HEK293 (cell line): ENCODE results near the gene DAZAP1.
A peak's percentile ranks its signal among the peaks of the same experiment; 100 is the strongest.

Experiments
- CTCF ChIA-PET: fragments of 350-600 bp; formaldehyde crosslinking; extraction: SDS; loops from one replicate; lab custom pipeline; 2021; ENCODE audit warnings: antibody characterized with exemption; lab: Yijun Ruan, JAX
- POLR2A ChIA-PET: fragments of 300-600 bp; formaldehyde crosslinking; extraction: SDS; loops from one replicate; lab custom pipeline; 2020; ENCODE audit warnings: antibody characterized with exemption, inconsistent platforms; lab: Yijun Ruan, JAX
- H3K27ac ChIP-seq: fragments of 200-500 bp; sonication (Bioruptor generic); 2 replicates; pipeline ENCODE4 v1.5.1; 2014; ENCODE audit warnings: low read depth, low read length, control low read depth, inconsistent platforms; ENCODE audit errors: extremely low read depth
- H3K36me3 ChIP-seq, 2 experiments: fragments of 200-500 bp in 1 of 2; sonication (Bioruptor generic) in 1 of 2; 1 replicate in 1 of 2; 2 replicates in 1 of 2; pipeline ENCODE4 v1.5.1; 2014 to 2017; ENCODE audit warnings: inconsistent platforms in 2 of 2, low read length in 2 of 2; ENCODE audit not compliant: control insufficient read depth in 2 of 2, insufficient read depth in 1 of 2
- H3K4me1 ChIP-seq: fragments of 200-500 bp; sonication (Bioruptor generic); 2 replicates; pipeline ENCODE4 v1.5.1; 2014; ENCODE audit warnings: mild to moderate bottlenecking, low read length, inconsistent platforms; ENCODE audit not compliant: control insufficient read depth, insufficient read depth
- H3K4me3 ChIP-seq: 2 replicates; pipeline ENCODE4 v1.5.1; 2011; ENCODE audit warnings: low read depth, mild to moderate bottlenecking, control low read depth, low read length, moderate library complexity
- H3K9me3 ChIP-seq: fragments of 200-500 bp; sonication (Bioruptor generic); 2 replicates; pipeline ENCODE4 v1.5.1; 2014; ENCODE audit warnings: low read depth, low read length, inconsistent platforms; ENCODE audit not compliant: control insufficient read depth, insufficient read depth
- HIC1 ChIP-seq: fragments of 450-650 bp; formaldehyde crosslinking; IDR thresholded peaks from 2 replicates; pipeline ENCODE4 v1.5.1; 2016; ENCODE audit warnings: missing biosample characterization, missing genetic modification characterization
- HOXC10 ChIP-seq: sonication (generic); formaldehyde crosslinking; IDR thresholded peaks from 2 replicates; pipeline ENCODE4 v1.8.1; 2023; ENCODE audit warnings: mild to moderate bottlenecking, missing genetic modification reagents
- INSM2 ChIP-seq: fragments of 450-650 bp; formaldehyde crosslinking; IDR thresholded peaks from 2 replicates; pipeline ENCODE4 v1.5.1; 2016; ENCODE audit warnings: missing biosample characterization, missing genetic modification characterization
- MEIS1 ChIP-seq: sonication (generic); formaldehyde crosslinking; IDR thresholded peaks from 2 replicates; pipeline ENCODE4 v1.8.1; 2022; ENCODE audit warnings: missing genetic modification reagents, mild to moderate bottlenecking, borderline replicate concordance
- ZBTB21 ChIP-seq: fragments of 450-650 bp; formaldehyde crosslinking; IDR thresholded peaks from 2 replicates; pipeline ENCODE4 v1.5.1; 2017; ENCODE audit warnings: missing biosample characterization, missing genetic modification characterization
- ZBTB6 ChIP-seq: fragments of 450-650 bp; formaldehyde crosslinking; IDR thresholded peaks from 2 replicates; pipeline ENCODE4 v1.5.1; 2017; ENCODE audit warnings: missing biosample characterization, missing genetic modification characterization
- ZNF174 ChIP-seq: fragments of 450-650 bp; formaldehyde crosslinking; IDR thresholded peaks from 2 replicates; pipeline ENCODE4 v1.5.0; 2017; ENCODE audit warnings: missing biosample characterization, mild to moderate bottlenecking, missing genetic modification characterization
- ZNF175 ChIP-seq: fragments of 450-650 bp; formaldehyde crosslinking; IDR thresholded peaks from 2 replicates; pipeline ENCODE4 v1.5.1; 2016; ENCODE audit warnings: missing biosample characterization, missing genetic modification characterization
- ZNF214 ChIP-seq: fragments of 450-650 bp; formaldehyde crosslinking; IDR thresholded peaks from 2 replicates; pipeline ENCODE4 v1.5.1; 2017; ENCODE audit warnings: missing biosample characterization, mild to moderate bottlenecking, missing genetic modification characterization, borderline replicate concordance
- ZNF426 ChIP-seq: fragments of 450-650 bp; formaldehyde crosslinking; IDR thresholded peaks from 2 replicates; pipeline ENCODE4 v1.5.1; 2017; ENCODE audit warnings: missing biosample characterization, missing genetic modification characterization, mild to moderate bottlenecking, inconsistent platforms, moderate library complexity
- ZNF529 ChIP-seq: fragments of 450-650 bp; formaldehyde crosslinking; IDR thresholded peaks from 2 replicates; pipeline ENCODE4 v1.5.1; 2017; ENCODE audit warnings: missing genetic modification characterization, missing biosample characterization; ENCODE audit not compliant: insufficient replicate concordance
- ZNF571 ChIP-seq: fragments of 450-650 bp; formaldehyde crosslinking; IDR thresholded peaks from 2 replicates; pipeline ENCODE4 v1.5.0; 2017; ENCODE audit warnings: missing biosample characterization, missing genetic modification characterization
- ZNF76 ChIP-seq: fragments of 450-650 bp; formaldehyde crosslinking; IDR thresholded peaks from 2 replicates; pipeline ENCODE4; 2016; ENCODE audit warnings: low read depth, missing biosample characterization, missing genetic modification characterization, borderline replicate concordance
- ZNF830 ChIP-seq: fragments of 450-650 bp; IDR thresholded peaks from 2 replicates; pipeline ENCODE4 v1.5.0; 2018; ENCODE audit warnings: missing biosample characterization, missing genetic modification characterization, low read depth, mild to moderate bottlenecking, moderate library complexity
- ZSCAN23 ChIP-seq: fragments of 450-650 bp; formaldehyde crosslinking; IDR thresholded peaks from 2 replicates; pipeline ENCODE4 v1.5.1; 2016; ENCODE audit warnings: missing biosample characterization, missing genetic modification characterization
- TF ChIP-seq, protein P1 (sequence below): fragments of 450-650 bp; formaldehyde crosslinking; IDR thresholded peaks from 2 replicates; pipeline ENCODE4 v1.5.1; 2016; ENCODE audit warnings: missing biosample characterization, missing genetic modification characterization
- TF ChIP-seq, protein P2 (sequence below): fragments of 450-650 bp; IDR thresholded peaks from 2 replicates; pipeline ENCODE4 v1.5.1; 2018; ENCODE audit warnings: missing biosample characterization, missing genetic modification characterization
- TF ChIP-seq, protein P3 (sequence below): fragments of 450-650 bp; formaldehyde crosslinking; IDR thresholded peaks from 2 replicates; pipeline ENCODE4 v1.5.1; 2016; ENCODE audit warnings: missing biosample characterization, missing genetic modification characterization

The DAZAP1 gene

GRCh38 chr19:1361601-1362386, 45.6 kb upstream of the DAZAP1 start (continued):
- TF ChIP-seq, protein P1, sequence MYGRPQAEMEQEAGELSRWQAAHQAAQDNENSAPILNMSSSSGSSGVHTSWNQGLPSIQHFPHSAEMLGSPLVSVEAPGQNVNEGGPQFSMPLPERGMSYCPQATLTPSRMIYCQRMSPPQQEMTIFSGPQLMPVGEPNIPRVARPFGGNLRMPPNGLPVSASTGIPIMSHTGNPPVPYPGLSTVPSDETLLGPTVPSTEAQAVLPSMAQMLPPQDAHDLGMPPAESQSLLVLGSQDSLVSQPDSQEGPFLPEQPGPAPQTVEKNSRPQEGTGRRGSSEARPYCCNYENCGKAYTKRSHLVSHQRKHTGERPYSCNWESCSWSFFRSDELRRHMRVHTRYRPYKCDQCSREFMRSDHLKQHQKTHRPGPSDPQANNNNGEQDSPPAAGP = peak; percentile 47; the same call in 1 of the 2 replicates
- peak; percentile 62; the same call in 1 of the 2 replicates for TF ChIP-seq HIC1
- no peak for TF ChIP-seq ZNF174 (tag by site-specific recombination)
- TF ChIP-seq ZNF214 (tag by site-specific recombination) = peak; percentile 59; the same call in 1 of the 2 replicates
- no peak for TF ChIP-seq HOXC10
- no peak for TF ChIP-seq ZNF571 (tag by site-specific recombination)
- TF ChIP-seq, protein P2, sequence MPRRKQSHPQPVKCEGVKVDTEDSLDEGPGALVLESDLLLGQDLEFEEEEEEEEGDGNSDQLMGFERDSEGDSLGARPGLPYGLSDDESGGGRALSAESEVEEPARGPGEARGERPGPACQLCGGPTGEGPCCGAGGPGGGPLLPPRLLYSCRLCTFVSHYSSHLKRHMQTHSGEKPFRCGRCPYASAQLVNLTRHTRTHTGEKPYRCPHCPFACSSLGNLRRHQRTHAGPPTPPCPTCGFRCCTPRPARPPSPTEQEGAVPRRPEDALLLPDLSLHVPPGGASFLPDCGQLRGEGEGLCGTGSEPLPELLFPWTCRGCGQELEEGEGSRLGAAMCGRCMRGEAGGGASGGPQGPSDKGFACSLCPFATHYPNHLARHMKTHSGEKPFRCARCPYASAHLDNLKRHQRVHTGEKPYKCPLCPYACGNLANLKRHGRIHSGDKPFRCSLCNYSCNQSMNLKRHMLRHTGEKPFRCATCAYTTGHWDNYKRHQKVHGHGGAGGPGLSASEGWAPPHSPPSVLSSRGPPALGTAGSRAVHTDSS (tag by site-specific recombination) = peak; percentile 83
- peak; percentile 79 for TF ChIP-seq INSM2

- H3K4me1 ChIP-seq = peaks cover 14% of the 10 kb centered on the region
- ChIA-PET CTCF (no interaction called here), POLR2A (no interaction called here)
- H3K36me3 ChIP-seq = peaks cover 0 to 91% of the 10 kb centered on the region in 2 experiments; a peak in 2 of 3 replicates
- no peak overlapping the region for H3K4me3 ChIP-seq
- no peaks in the 10 kb centered on the region for H3K9me3 ChIP-seq
- H3K27ac ChIP-seq = peak overlapping the region; percentile 24; the same call in 1 of the 2 replicates
- TF ChIP-seq ZSCAN23 (tag by site-specific recombination) = no peak
- TF ChIP-seq ZNF76 (tag by site-specific recombination) = 0 out of 2 replicates have a peak, but pooled peaks have one; percentile 1
- TF ChIP-seq, protein P1 = no peak
- no peak for TF ChIP-seq MEIS1 (CRISPR knock-in tag)
- TF ChIP-seq ZNF529 (tag by site-specific recombination) = no peak
- no peak for TF ChIP-seq INSM2
- TF ChIP-seq, protein P3, sequence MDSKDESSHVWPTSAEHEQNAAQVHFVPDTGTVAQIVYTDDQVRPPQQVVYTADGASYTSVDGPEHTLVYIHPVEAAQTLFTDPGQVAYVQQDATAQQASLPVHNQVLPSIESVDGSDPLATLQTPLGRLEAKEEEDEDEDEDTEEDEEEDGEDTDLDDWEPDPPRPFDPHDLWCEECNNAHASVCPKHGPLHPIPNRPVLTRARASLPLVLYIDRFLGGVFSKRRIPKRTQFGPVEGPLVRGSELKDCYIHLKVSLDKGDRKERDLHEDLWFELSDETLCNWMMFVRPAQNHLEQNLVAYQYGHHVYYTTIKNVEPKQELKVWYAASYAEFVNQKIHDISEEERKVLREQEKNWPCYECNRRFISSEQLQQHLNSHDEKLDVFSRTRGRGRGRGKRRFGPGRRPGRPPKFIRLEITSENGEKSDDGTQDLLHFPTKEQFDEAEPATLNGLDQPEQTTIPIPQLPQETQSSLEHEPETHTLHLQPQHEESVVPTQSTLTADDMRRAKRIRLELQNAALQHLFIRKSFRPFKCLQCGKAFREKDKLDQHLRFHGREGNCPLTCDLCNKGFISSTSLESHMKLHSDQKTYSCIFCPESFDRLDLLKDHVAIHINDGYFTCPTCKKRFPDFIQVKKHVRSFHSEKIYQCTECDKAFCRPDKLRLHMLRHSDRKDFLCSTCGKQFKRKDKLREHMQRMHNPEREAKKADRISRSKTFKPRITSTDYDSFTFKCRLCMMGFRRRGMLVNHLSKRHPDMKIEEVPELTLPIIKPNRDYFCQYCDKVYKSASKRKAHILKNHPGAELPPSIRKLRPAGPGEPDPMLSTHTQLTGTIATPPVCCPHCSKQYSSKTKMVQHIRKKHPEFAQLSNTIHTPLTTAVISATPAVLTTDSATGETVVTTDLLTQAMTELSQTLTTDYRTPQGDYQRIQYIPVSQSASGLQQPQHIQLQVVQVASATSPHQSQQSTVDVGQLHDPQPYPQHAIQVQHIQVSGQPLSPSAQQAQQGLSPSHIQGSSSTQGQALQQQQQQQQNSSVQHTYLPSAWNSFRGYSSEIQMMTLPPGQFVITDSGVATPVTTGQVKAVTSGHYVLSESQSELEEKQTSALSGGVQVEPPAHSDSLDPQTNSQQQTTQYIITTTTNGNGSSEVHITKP (tag by site-specific recombination) = no peak
- no peak for TF ChIP-seq ZNF426 (tag by site-specific recombination)
- TF ChIP-seq ZNF830 (tag by site-specific recombination) = no peak
- TF ChIP-seq ZNF175 (tag by site-specific recombination) = no peak
- peak; percentile 3; the same call in 1 of the 2 replicates for TF ChIP-seq ZBTB21 (tag by site-specific recombination)
- TF ChIP-seq ZBTB6 (tag by site-specific recombination) = no peak
These were observed 44.8 kb upstream of the DAZAP1 start for GRCh38 chr19:1362387-1363257.
